Hematopoietic multipotent progenitor cell treated with erythropoietin and hydrocortisone succinate and interleukin-3 and kit ligand, for 6 days (in vitro differentiated cells): ENCODE results near the gene YKT6.
"Not testable (repeated sequence)": the region's sequence is repeated elsewhere in the genome, so short reads cannot be mapped to it uniquely, and the experiment has no call there.

Experiments used
- DNase-seq: peaks from one replicate; pipeline ENCODE4 v3.0.0-alpha.2; 2015

YKT6 gene

DNA sequence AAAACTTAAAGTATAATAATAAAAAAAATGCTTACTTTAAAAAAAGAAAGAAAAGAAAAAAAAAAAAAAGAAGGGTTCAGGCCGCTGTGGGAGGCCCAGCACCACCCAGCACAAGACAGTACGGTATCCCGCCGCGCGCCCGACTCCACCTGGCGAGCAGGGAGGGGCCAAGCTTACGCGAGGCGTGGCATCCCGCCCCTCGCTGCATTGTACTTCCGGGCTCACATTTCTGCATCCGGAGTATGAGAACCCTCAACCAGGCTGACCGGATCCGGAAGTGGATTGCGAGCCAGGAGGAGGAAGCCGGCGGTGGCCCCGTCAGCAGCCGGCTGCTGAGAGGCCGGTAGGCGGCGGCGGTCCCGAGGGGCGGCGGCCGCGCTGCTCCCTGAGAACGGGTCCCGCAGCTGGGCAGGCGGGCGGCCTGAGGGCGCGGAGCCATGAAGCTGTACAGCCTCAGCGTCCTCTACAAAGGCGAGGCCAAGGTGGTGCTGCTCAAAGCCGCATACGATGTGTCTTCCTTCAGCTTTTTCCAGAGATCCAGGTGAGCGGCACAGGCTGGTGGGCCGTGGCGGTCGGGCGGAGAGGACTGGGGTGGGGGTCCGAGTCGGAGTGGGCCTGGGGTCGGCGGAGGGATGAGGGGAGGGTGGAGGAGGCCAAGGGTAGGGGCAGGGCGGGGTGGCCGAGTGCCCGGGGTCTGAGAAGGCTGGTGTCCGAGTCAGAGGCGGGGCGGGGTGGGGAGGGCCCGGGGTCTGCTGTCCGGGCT, at the start of gene YKT6:
Gene YKT6, plus strand, starts transcription at position 280 of the 763 bp plus-strand sequence. Its CDS starts 158 bp downstream, at position 438.
- peak; percentile 99 for DNase-seq

DNA sequence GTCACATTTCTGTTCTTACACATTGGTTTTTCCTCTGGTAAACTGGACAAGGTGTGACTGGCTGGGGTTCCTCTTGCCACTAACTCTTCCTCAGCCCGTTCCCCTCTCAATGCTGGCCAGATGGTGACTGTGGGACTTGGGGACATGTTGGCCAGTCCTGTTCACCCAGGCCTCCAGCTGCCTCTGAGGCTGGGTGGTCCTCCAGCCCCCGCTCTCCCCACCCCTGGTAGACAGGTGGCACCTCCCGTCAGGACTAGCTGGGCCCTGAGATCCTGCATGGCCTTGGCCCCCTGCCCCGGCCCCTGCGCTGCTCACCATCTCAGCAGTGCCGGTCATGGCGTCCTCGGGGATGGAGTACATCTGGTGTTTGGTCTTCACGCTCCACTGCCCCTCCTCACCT, 48.8 kb upstream of the YKT6 start:
- DNase-seq, result no peak

DNA sequence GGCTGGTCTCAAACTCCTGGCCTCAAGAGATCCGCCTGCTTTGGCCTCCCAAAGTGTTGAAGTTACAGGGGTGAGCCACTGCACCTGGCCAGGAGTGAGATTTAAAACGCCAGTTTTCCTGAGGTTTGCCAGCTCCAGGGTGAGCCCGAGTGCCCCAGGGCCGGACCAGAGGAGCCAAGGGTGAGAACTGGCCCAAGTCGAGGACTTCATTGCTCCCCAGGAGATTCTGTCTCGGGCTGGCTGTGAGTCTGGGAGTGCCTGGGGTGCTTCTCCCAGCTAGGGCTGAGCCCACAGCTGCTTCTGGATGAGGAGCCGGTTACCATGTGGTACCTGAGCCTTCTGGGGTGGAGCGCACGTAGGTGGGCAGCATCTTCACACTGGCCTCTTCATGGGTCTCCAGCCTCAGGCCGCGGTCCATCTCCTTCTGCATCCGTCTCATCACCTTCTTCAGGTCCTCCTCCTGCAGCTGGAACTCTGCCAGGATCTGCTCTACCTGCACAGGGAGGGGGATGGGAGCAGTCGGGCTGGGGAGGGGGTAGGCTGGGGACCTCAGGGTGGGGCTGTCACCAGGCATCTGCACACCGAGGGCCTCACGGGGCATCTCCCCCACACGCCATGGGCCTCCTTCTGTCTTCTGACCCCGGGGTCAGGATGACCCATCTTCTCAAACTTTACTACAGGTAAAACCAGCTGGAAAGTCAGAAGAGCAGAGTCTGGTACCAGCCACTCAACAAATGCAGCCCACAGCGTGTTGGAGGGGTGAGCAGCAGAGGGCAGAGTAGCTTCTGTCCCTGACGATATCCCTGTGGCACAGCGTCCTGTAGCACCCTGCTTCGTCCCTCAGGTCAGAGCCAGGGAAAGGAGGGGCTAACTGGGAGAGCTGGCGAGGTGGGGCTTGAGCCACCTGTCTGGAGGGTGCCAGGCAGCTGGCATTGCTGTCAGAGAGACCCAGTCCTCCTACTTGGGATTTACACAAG, 47.5 kb upstream of the YKT6 start:
- no peak for DNase-seq

DNA sequence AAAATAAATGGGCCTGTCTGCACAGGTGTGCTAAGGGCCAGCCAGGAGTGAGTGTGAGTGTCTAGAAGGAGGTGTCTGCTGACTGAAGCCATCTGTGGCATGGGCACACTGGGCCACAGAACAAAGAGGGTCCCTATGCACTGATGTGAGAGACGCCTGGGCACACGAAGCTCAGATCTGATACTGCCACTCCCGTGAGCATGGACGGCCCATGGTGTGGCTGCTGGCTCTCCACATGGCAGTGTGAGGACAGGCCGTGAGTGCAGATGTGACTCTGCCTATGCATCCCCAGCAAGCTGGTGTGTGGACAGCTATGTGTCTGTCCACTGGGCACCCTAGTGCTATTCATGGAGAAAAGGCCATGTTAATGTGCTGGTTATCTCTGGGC, 46.8 kb upstream of the YKT6 start:
- no peak for DNase-seq

DNA sequence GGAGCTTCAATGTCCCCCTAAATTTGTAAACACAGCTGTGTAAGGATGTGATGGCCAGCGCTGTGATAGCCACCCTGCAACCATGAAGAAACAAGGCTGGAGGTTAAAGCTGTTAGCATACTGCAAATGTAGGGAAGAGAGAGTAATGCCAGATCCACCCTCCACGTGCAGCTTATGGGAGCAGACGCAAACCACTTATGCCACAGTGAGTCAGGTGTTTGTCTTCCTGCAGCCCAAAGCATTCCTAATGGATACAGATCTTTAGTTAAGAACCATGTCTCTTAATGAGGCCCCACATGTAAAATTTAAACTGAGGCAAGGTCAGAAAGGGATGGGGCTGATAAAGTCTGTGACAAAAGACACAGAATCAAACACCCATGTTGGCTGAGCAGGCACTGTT, 46.1 kb upstream of the YKT6 start:
- no peak for DNase-seq

DNA sequence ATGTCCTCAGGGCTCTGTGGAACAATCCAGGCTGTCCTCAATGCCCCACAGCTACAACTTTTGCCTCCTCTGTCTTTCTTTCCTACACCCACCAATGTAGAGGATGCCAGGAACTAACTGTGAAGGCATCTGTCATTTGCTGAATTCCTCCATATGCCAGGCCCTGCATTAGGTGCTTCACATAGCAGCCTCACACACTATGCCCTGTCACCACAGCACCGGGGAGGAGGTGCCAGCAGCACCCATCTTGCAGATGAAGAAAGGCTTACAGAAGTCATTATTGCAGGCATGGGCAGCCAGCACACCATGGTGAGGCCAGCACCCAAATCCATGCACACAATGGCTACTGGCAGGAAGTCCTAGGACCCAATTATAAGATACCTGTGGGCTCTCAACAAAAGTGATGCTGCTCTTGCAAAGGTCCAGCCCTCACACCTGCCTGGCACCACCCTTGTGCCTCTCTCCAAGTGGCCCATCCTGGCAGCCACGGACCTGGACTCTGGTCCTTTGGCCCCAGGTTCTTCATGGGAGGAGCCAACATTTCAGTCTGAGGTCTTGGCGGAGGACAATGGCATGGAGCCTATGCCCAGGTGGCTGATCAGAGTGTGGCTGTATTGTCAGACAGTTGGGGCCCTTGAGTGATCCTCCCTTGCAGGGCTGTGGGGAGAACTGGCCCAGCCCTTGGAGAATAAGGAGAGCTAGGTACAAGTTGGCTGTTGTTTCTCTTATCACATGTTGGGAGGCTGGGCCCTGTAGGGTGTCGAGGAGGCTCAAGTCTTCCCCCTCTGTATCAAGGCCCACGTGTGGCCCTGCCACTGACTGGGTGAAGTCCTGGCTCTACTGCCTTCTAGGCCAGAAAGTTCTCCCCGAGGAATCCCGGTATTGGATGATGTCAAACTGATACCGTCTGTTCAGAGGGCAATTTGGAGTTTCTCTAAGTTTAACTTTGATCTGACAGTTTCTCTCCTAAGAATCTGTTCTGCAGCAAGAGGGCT, 45.3 kb upstream of the YKT6 start:
- no peak for DNase-seq

DNA sequence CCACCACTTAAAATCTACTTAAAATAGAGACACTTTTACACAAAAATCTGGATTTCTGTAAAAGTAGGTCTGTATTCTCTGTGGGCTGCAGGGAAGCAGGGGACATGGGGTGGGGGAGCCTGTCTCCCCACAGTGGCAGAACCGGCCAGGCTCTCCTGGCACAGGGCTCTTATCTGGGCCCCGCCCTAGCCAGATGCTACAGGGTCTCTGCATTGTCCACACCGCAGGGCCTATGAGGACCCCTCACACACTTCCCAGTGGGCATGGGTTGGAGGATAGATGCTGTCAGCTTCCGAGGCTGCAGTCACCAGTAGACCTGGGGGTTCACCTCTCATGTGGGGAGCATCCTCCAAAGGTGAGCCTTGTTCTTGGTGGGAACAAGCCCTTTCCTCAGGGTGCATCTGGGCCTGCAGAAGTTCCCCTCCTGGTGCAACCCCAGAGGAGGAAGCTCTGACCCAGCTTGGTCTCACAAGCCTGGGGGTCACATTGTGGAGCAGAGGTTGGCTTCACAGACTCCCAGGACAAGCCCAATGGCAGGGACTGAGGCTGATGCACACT, 44.2 kb upstream of the YKT6 start:
- no peak for DNase-seq

DNA sequence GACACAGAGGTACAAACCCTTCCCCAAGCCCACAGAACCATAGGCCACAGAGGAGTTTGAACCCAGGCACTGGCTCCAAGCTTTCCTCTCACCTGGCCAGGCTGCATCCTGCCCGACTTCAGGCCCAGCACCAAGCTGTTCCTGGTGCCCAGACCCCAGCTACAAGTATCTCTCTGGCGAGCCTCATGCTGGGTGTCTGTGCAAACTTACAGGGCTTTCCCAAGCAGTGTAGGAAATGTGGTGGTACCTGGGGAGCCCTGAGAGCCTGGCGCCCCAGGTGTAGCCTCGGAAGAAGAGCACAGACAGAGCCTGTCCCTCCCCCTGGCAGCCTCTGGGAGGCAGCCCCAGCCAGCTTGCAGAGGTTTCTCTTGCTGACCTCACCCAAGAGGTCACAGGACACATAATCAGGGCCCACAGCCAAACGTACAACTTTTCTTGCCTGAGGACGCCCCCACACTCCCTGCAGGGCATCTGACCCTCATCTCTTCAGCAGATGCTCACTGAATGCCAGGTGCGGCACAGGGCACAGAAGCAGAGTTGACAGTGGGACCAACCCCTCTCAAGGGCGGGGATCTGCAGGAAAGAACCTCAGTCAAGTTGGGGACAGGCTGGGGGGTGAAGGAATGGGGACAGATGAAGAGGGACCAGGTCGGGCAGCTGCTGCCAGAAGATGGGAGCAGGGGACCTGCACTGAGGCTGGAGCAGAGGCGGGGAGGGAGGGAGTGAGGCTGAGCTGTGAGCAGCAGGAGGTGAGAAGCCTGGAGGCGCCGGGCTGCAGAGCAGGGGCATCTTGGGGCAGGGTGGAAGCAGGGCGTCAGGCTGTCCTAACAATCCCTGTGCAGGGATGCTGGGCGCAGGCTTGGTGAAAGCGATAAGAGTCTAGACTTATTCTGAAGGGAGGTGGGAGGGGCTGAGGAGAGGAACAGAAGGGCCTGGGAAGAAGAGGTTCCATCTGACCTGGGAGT, 43.4 kb upstream of the YKT6 start:
- no peak for DNase-seq

DNA sequence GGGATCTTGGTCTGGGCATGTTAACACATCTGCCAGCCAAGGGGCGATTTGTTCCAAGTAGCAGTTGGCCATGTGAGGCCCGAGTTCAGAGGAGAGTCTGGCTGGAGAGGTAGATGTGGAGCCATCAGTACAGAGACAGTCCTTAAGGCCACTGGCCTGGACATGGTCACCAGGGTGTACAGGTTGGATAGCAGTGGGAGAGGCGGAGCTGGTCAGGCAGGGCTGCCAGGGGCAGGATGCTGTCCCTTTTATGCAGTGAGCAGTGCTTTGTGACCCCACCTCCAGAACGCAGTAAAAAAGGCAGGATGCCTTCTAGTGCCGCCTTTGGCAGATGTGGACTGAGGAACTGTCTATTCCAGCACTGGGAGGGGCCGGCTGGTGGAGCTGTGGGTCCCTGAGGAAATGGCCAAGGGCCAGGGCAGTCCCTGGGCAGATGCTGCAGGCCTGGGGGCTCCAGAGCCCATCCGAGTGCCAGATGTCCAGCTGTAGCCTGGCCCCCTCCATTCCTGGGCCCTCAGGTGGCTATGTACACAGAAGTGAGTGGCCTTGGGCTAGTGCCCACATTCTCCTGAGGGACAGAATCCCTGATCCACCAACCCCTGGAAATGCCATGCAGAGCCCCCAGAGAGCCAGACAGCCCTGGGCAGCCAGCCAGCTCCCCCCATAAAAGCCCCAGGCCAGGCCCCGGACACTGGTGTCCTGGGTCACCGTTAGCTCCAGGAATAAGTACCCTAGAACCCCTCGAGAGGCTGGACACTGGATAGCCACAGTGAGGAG, 42.5 kb upstream of the YKT6 start:
- DNase-seq, result no peak

DNA sequence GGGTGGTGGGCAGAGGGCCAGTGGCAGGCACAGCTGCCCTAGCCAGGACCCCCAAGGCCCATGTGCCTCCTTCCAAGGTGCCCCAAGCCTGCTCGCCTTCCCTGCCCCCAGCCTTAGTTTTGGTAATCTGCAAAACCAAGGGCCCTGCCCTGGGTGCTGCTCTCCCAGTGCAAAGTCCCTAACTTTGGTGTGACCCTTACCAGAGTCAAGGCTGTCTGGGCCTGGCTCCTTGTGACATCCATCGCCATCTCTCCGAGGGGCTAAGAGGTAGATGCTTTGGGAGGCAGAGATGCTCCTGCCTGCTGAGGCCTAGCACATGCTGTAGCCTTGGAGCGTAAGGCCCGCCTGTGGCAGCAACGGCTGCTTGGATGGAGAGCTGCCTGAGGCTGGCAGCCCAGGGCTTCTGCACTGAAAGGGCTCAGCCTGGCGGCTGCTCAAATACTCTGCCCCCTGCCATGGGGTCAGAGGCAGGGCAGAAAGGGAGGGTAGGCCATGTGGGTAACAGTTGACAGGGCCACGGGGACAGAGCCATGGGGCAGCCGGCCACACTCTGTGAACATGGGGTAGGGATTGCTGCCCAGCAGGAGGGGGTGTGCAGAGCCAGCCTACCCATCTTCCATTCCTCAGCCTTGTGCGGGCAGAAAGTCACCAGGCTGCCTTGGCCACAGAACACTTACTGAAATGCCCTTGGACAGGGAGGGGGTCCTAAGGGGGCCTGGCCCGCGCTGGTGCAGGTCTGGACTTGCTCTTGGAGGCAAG, 41.7 kb upstream of the YKT6 start:
- DNase-seq, result no peak

DNA sequence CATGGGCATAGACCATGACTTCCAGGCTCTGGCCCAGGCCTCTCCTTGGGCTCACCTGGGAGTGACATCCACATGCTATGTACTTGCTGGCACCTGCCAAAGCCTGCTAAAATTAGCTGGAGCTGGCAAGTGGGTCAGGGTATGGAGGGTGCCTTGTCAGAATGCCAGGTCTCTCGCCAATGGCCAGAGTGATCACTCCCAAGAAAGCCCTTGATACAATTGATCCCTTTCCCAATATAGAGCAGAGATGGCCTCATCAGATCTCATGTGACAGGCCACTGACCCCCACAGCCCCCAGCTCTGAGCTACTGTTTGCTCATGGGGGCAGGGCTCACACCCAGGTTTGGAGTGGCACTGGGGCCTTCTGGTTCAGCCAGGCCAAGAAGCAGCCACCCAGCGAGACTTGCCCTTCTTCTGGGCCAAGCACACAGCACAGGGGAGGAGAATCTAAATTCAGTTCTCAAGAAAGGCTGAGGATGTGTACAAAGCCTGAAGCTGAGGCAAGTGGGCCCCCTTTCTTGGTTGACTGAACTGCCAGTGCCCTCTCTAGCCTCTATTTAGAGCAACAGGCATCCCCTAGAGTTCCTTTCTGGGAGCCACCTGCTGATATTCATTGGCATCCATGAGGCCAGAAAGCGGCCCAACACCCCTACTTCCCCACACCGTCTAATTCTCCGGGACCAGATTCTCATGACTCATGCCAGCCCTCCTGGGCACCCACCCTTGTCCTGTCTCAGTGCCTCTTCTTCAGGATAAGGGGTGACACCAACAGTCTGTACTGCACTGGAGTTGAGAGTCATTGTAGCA, 40.8 kb upstream of the YKT6 start:
- no peak for DNase-seq

DNA sequence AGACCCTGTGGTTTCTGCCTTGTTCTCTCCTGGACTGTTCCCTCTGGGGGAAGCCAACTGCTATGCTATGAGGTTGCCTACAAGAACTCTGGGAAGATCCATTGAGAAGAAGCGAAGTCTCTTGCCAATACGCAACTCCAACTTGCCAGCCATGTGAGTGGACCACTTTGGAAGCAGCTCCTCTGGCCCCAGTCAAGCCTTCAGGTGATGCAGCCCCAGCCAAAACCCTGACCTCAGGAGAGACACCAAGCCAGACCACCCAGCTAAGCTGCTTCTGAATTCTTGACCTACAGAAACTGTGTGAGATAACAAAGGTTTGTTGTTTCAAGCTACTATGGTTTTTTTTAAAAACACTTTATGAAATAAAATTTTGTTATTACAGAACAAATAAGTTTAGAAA, 39.4 kb upstream of the YKT6 start:
- no peak for DNase-seq

DNA sequence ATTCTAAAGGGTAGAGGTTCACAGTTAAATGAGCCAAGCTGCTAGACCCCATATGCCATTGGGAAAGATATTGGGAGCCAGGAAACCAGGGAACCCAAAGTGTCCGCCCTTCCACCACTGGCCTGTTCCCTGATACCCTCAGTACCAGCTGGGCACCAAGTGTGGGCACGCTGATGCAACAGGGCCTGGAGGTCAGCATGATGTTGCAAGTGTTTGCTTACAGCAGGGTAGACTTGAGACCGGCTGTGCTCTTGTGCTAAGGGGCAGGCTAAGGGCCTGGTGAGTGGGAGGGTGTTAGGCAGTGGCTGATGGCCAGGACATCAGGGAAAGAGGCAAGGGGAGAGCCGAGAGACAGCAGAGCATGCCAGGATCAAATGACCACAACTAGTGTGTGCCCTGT, 38.6 kb upstream of the YKT6 start:
- no peak for DNase-seq

DNA sequence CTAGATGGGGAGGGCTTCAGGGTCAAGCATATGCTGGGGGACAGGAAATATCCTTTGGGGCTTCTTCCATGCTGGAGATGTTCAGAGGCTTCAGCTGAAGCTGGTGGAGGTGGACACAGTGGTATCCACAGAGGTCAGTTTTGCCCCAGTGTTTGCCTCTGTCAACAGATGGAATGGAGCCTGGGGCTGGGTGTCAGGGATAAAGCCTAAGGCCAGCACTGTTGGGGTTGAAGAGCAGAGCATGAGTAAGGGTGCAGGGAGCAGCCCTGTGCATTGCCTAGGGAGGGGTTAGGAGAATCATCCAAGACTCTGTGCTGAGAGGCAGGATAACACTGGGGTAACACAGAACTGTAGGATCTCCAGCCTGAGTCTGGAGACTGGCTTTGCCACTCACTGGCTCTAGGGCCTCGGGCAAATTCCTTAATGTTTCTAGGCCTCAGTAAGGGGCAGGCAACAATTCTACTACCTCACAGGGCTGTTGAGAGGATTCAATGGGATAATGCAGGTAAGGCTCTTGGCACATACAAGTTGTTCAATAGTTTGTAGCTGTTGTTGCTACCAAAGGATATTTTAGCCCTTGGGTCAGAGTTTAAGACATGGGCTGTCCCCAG, 37.9 kb upstream of the YKT6 start:
- no peak for DNase-seq

DNA sequence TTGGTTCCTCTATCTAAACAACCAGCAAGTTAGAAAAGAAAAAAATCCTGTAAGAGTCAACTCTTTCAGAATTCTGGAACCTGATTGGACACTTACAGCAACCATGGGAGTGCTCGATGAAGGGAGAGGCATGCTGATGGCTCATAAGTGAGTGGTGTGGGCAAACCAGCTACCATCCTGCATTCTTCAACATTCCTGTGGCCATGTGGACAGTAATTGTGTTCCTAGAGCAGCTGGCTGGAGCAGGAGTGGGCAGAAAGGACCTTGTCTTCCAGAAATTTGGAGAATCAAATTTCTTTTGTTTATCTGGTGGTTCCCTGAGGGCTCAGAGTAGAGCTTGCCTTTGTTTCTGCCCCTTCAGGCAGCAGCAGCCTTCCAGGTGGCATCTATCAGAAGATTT, 37.2 kb upstream of the YKT6 start:
- no peak for DNase-seq

DNA sequence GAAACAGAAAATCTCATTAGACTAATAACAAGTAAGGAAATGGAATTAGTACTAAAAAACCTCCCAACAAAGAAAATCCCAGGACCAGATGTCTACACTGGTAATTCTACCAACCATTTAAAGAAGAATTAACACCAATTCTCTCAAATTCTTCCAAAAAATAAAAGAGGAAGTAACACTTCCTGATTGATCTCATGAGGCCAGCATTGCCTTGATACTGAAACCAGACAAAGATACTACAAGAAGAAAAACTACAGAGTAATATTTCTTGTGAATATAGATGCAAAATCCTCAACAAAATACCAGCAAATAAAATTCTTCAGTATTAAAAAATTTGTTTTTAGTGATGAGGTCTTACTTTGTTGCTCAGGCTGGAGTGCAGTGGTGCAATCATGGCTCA, 32.9 kb upstream of the YKT6 start:
- DNase-seq, result peak; percentile 30

DNA sequence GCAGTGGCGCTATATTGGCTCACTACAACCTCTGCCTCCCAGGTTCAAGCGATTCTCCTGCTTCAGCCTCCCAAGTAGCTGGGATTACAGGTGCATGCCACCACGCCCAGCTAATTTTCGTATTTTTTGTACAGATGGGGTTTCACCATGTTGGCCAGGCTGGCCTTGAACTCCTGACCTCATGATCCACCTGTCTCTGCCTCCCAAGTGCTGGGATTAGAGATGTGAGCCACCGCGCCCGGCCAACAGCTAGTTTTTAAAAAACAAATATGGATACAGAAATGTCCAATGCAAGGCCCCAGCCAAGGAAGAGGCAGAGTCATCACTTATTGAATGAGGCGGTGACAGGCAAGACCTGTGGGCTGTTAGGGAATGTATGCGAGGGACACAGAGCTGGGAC, 28.9 kb upstream of the YKT6 start:
- DNase-seq, result not testable (repeated sequence)

DNA sequence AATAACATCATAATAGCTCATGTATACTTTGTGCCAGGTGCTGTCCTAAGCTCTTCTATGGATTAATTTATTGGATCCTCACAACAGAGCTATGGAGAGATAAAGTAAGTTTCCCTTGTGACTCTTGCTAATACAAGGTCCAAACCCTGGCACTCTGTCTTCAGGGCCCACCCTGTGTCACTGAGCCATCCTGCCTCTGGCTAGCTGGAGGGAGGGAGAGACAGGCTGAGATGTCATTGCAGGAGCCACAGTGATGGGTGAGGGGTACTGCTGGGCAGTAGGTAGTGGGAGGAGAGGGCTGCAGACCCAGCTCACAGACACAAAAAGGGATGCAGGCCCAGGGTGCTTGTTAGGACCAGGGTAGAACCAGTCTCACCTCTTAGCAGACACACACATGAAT, 28.4 kb upstream of the YKT6 start:
- DNase-seq, result no peak
